Epithelial cell of proximal tubule (primary cell): ENCODE data around the gene ATXN10. TPM values are rescaled to one million over a fixed set of nuclear protein-coding genes. Genes with fewer than 3 reads are reported as not detected.
"Not testable (repeated sequence)": the region's sequence is repeated elsewhere in the genome, so short reads cannot be mapped to it uniquely, and the experiment has no call there.

Experiments
- DNase-seq: peaks from one replicate; pipeline ENCODE4 v3.0.0-alpha.2; 2011; ENCODE audit warnings: low read depth
- H3K4me3 ChIP-seq: 2 replicates; pipeline ENCODE4 v1.5.1; 2011; ENCODE audit warnings: low read depth, mild to moderate bottlenecking, low read length
- total RNA-seq: library from RNA; depleted of rRNA; stranded (reverse); fragments of >200 nt; gene quantifications from 2 replicates; pipeline ENCODE4 v1.2.3, GENCODE V29; 2015
- TF ChIP-seq, protein P1 (sequence below): conservative IDR thresholded peaks from 2 replicates; pipeline ENCODE4 v1.5.1; 2012; ENCODE audit warnings: low read depth, mild to moderate bottlenecking, low read length

ATXN10 gene
- total RNA-seq, 1 donor from 2014 or later = 118 TPM

DNA sequence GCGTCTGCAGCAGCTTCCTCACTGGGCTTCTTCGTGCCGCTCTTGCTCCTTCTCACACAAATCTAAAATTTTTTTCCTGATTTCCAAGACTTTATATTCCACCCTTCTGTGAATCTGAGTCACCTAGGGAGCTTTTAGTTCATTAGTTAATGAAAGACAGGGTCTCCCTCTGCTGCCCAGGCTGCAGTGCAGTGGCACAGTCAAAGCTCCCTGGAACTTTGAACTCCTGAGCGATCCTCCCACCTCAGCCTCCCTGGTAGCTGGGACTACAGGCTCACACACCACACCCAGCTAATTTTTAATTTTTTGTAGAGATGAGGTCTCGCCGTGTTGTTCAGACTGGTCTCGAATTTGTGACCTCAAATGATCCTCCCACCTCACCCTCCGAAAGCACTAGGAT lies 116.9 kb downstream of the ATXN10 start:
- DNase-seq = no peak
- no peak overlapping the region for H3K4me3 ChIP-seq
- TF ChIP-seq, protein P1, sequence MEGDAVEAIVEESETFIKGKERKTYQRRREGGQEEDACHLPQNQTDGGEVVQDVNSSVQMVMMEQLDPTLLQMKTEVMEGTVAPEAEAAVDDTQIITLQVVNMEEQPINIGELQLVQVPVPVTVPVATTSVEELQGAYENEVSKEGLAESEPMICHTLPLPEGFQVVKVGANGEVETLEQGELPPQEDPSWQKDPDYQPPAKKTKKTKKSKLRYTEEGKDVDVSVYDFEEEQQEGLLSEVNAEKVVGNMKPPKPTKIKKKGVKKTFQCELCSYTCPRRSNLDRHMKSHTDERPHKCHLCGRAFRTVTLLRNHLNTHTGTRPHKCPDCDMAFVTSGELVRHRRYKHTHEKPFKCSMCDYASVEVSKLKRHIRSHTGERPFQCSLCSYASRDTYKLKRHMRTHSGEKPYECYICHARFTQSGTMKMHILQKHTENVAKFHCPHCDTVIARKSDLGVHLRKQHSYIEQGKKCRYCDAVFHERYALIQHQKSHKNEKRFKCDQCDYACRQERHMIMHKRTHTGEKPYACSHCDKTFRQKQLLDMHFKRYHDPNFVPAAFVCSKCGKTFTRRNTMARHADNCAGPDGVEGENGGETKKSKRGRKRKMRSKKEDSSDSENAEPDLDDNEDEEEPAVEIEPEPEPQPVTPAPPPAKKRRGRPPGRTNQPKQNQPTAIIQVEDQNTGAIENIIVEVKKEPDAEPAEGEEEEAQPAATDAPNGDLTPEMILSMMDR = peak; percentile 24

GRCh38 chr22:45790401-45790800 lies 118.8 kb downstream of the ATXN10 start:
- no peak for DNase-seq
- no peak overlapping the region for H3K4me3 ChIP-seq
- TF ChIP-seq, protein P1 = no peak

- DNase-seq = no peak
- TF ChIP-seq, protein P1 = no peak
- H3K4me3 ChIP-seq = no peak overlapping the region
Measured at GRCh38 chr22:45793161-45793560, 121.5 kb downstream of the ATXN10 start.

DNA sequence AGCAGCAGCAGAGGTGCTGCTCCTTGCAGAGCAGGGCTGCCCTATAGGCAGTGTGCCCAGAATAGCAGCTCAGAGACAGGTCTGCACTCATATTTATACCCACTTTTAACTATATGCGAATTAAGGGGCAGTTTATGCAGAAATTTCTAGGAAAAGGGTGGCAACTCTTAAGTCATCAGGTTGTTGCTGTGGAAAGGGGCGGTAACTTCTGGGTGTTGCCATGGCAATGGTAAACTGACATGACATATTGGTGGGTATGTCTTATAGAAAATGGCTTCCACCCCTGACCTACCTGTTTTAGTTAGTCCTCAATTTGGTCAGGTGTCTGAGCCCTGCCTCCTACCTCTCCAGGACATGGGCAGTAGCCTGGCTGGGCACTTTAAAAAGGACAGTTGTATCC lies 122.3 kb downstream of the ATXN10 start:
- no peak for DNase-seq
- H3K4me3 ChIP-seq = no peak overlapping the region
- TF ChIP-seq, protein P1 = no peak

- not testable (repeated sequence) for H3K4me3 ChIP-seq, DNase-seq
Measured at GRCh38 chr22:45796009-45796408, 124.4 kb downstream of the ATXN10 start.

- DNase-seq = no peak
- TF ChIP-seq, protein P1 = no peak
- no peak overlapping the region for H3K4me3 ChIP-seq
Measured at GRCh38 chr22:45799291-45799690, 127.7 kb downstream of the ATXN10 start.

- H3K4me3 ChIP-seq = no peak overlapping the region
- TF ChIP-seq, protein P1 = no peak
- DNase-seq = no peak
Measured at GRCh38 chr22:45802054-45802453, 130.4 kb downstream of the ATXN10 start.

GRCh38 chr22:45804319-45804985 lies 132.8 kb downstream of the ATXN10 start:
- DNase-seq = no peak
- no peak overlapping the region for H3K4me3 ChIP-seq
- TF ChIP-seq, protein P1 = no peak
